Upper lobe of left lung (tissue), 4 donors: Measurements from ENCODE around the gene OR56A5.

Source experiments
- EP300 ChIP-seq, 4 donors: sonication (generic); formaldehyde crosslinking; IDR thresholded peaks; one replicate each; pipeline ENCODE4 v1.5.1; 2017; ENCODE audit warnings: antibody characterized with exemption in 4 of 4, control low read depth in 2 of 4
- POLR2A ChIP-seq, 4 donors: fragments of 450-650 bp; IDR thresholded peaks; one replicate each; pipeline ENCODE4 v1.5.1; 2016 to 2017; ENCODE audit warnings: antibody characterized with exemption in 4 of 4, mild to moderate bottlenecking in 2 of 4
- POLR2AphosphoS5 ChIP-seq, 2 donors: sonication (generic); formaldehyde crosslinking; IDR thresholded peaks; one replicate each; pipeline ENCODE4 v1.5.1; 2017; ENCODE audit warnings: antibody characterized with exemption in 2 of 2
- TF ChIP-seq, protein P1 (sequence below), 6 experiments: fragments of 450-650 bp in 4 of 6; fragments of 200-600 bp in 2 of 6; sonication (generic) in 2 of 6; IDR thresholded peaks; one replicate each; pipeline ENCODE4 v1.5.1; 2016 to 2019; ENCODE audit warnings: antibody characterized with exemption in 6 of 6

DNA sequence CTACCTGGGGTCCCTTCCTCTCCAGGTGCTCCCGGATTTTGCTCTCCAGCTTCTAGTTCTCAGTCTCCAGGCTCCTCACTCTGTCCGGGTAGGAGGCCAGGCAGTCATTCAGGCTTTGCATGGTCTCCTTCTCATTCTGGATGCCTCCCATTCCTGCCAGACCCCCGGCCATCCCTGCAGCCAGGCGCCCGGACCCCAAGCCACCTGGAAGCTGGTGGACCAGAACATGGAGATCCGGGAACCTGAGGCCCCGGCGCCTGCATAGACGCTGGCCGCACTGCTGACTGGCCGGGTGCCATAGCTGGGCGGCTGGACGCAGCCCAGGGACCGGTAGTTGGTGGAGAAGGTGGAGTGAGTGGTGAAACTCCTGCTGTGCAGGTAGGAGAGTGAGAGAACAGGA lies 26.5 kb upstream of the OR56A5 start:
- TF ChIP-seq, protein P1, sequence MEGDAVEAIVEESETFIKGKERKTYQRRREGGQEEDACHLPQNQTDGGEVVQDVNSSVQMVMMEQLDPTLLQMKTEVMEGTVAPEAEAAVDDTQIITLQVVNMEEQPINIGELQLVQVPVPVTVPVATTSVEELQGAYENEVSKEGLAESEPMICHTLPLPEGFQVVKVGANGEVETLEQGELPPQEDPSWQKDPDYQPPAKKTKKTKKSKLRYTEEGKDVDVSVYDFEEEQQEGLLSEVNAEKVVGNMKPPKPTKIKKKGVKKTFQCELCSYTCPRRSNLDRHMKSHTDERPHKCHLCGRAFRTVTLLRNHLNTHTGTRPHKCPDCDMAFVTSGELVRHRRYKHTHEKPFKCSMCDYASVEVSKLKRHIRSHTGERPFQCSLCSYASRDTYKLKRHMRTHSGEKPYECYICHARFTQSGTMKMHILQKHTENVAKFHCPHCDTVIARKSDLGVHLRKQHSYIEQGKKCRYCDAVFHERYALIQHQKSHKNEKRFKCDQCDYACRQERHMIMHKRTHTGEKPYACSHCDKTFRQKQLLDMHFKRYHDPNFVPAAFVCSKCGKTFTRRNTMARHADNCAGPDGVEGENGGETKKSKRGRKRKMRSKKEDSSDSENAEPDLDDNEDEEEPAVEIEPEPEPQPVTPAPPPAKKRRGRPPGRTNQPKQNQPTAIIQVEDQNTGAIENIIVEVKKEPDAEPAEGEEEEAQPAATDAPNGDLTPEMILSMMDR (IDR thresholded peaks at IDR 0.05) = no peak
- TF ChIP-seq EP300 (IDR thresholded peaks at IDR 0.05) = no peak
- TF ChIP-seq POLR2A (IDR thresholded peaks at IDR 0.05) = no peak
- TF ChIP-seq POLR2AphosphoS5 (IDR thresholded peaks at IDR 0.05) = no peak
